NK-92 treated with Interleukin-12 subunit alpha and Interleukin-12 subunit beta, amount 100 ng/mL, for 24 hours (cell line): Measurements from ENCODE around the gene ACSM2A.
"Not testable (repeated sequence)": the region's sequence is repeated elsewhere in the genome, so short reads cannot be mapped to it uniquely, and the experiment has no call there.

Source experiments
- DNase-seq: peaks from one replicate; lab custom pipeline; 2025; lab: John Stamatoyannopoulos, UW

Gene ACSM2A, protein sequence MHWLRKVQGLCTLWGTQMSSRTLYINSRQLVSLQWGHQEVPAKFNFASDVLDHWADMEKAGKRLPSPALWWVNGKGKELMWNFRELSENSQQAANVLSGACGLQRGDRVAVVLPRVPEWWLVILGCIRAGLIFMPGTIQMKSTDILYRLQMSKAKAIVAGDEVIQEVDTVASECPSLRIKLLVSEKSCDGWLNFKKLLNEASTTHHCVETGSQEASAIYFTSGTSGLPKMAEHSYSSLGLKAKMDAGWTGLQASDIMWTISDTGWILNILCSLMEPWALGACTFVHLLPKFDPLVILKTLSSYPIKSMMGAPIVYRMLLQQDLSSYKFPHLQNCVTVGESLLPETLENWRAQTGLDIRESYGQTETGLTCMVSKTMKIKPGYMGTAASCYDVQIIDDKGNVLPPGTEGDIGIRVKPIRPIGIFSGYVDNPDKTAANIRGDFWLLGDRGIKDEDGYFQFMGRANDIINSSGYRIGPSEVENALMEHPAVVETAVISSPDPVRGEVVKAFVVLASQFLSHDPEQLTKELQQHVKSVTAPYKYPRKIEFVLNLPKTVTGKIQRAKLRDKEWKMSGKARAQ

DNA sequence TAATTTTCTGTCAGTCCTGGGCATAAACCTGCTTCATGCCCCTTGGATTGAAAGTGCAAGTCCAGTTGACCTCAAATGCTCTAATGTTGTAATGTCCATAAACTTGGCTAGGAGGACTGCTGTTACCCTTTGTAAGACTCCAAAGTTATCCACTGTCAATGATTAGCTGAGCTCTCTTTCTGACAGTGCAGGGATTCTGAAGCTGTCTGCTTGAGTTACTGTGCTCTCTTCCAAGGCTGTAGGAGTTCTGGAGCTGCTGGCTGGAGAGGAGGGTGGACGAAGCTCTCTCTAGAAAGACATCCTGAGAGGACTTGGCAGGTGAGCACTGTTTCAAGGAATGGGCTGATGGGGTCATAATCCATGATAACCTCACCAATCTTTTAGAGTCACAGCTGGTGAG, at the start of gene ACSM2A:
ACSM2A (plus strand) TSS at position 158 of the 400 bp plus-strand sequence. CDS start 8,594 bp downstream, outside the sequence.
- not testable (repeated sequence) for DNase-seq

DNA sequence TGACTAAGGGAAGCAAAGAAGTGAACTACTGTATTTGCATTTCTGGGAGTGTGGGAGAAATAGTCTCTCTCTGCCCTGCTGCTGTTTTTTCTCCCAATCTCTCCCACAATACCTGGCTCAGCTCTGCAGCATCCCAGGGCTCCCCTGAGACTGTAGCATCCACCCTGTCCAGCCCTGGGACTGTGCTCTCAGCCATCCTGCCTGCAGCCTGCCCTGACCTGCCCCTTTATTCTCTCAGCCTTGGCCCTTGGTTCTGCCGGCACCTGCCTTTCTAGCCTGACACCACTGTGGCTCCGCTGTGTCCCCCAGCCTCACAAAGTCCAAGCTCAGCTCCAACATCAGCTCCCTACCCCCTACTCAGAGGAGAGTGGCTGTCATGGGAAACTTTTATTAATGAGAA, 48.7 kb upstream of the ACSM2A start:
- no peak for DNase-seq

DNA sequence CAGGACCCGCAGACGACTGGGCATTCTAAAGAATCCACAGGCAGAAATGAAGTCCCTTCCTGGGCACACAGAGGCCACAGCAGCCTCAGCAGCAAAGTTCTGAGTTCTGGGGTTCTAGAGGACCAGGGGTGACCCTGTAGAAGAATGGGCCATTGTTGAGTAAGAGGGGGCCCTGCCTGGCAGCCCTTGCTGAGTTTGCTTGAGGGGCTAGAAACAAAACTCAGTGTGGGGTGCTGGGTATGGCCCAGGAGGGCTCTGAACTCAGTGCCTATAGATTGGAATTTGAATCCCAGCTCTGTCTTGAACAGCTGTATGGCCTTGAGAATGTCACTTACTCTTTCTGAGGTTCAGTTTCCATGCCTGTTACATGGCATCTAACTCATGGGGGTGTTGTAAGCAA, 46.7 kb upstream of the ACSM2A start, which contains the start of gene PDILT:
PDILT (minus strand) TSS at position 101 of the 400 bp plus-strand sequence. CDS start 5,437 bp downstream, outside the sequence.
- no peak for DNase-seq

DNA sequence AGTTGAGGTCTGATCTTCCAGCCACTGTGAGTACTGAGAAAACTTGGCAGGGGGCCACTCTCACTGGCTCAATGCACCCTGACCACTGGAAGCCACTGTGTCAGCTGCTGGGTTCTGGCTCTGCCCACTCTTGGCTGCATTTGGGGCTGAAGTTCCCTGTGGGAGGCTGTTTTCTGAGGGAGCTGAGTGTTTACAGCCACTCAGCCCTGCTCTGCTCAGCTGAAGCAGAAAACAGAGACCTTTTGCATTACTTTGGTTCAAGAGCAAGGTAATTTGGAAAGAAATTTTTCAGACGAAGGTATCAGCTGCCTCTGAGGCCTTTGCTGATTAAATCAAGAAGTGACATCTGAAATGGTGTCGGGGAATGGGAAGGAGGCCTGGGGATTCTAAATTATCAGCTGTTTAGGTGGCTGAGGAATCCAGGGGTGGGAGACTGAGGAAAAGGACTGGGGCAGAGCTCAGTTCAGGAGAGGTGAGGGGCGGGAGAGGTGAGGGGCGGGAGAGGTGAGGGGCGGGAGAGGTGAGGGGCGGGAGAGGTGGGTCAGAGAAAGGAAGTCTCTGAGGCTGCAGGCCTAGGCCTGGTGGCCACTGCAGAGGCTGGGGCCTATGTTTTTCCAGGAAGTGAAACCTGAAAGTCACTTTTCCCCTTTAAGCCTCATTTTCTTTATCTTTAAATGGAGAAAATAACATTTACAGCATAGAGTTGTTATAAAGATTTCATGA, 41.8 kb upstream of the ACSM2A start, which contains the start of gene ACSM5:
ACSM5 (plus strand) TSS at position 137 of the 723 bp plus-strand sequence. CDS start 1,951 bp downstream, outside the sequence.
- DNase-seq, result no peak

DNA sequence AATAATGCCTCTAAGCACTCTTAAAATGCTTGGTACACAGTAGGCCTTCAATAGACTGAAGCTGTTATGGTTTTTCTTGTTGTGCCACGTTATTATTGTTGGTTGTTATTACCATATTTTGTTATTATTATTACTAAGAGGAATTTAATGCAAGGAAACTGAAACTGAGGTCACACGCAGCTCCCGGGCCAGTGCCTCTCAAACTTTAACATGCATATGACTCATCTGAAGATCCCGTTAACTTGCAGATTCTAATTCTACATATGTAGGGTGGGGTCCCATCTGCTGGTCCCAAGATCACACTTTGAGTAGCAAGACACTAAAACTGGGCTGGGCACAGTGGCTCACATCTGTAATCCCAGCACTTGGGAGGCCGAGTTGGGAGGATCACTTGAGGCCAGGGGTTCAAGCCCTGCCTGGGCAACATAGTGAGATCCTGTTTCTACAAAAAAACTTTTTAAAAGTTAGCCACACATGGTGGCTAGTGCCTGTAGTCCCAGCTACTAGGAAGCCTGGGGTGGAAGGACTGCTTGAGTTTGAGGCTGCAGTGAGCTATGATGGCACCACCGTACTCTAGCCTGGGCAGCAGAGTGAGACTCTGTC, 41.1 kb upstream of the ACSM2A start:
- no peak for DNase-seq

DNA sequence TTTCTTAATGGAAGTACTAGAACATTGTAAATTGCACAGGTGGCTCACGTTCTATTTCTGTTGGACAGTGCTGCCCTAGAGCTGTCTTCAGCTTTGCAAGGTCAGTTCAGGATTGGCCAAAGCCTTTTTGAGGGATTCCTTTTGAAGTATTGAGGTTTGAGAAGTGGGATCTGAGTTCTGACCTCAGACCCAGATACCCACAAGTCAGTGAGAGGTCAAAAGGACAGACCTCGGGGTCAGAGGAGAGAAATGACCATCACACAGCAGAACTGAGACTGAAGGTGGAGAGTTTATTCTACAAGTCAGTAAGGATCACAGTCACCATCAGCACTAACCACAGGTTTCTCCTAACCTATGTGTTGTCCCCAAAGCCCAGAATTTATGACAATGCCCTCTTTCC, 40.3 kb upstream of the ACSM2A start:
- DNase-seq, result no peak

DNA sequence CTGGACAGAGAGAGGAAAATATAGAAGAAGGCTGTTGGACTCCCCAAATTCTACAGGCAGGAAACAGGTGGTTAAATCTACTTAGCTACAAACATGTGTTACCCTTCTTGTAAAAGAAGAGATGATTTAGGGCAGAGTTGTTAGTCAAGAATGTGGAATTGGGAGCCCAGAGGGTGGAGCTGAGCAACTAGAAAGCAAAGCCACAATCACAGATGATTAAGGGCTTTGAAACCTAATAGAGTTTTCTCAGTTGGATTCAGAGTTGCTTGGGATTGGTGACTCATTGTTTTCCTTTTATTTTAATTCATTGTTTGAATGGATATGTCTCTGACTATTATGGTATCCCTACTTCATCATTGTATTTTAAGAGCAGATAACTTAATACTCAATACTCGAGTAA, 35.8 kb upstream of the ACSM2A start:
- DNase-seq, result no peak

DNA sequence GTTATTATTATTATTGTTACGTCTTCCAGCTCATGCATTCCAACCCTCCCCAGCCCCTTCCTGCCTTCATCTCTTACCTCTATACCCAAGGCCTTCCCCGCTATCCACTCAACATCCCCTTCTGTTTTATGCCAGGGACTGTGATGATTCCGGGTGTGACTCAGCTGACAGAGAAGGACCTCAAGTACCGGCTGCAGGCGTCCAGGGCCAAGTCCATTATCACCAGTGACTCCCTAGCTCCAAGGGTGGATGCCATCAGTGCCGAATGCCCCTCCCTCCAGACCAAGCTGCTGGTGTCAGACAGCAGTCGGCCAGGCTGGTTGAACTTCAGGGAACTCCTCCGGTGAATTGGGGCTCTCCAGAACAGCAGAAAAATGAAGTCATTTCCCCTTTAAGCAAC, 32.2 kb upstream of the ACSM2A start:
- not testable (repeated sequence) for DNase-seq

DNA sequence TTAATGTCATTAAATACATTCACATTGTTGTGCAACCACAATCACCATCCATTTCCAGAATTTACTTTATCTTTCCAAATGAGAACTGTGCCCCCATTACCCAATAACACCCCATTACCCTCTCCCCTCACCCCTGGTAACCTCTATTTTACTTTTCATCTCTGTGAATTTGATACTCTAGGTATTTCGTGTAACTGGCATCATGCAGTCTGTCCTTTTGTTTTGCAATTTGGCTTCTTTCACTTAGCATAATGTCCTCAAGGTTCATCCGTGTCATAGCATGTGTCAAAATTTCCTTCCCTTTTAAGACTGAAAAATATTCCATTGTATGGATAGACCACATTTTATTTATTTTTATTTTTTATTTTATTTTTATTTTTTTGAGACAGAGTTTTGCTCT, 29.6 kb upstream of the ACSM2A start:
- not testable (repeated sequence) for DNase-seq

DNA sequence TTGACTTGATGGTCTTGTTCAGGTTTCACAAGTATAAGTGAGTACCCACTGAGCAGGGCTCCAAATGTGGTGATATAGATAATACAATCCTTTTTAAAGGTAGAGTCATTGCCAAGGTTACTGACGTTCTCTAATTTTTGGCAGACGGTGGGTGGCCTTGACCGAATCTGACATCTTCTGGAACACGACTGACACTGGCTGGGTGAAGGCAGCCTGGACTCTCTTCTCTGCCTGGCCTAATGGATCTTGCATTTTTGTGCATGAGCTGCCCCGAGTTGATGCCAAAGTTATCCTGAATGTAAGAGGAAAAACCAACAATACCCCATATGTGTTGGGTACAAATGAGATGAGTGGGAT, 27.6 kb upstream of the ACSM2A start:
- DNase-seq, result not testable (repeated sequence)

DNA sequence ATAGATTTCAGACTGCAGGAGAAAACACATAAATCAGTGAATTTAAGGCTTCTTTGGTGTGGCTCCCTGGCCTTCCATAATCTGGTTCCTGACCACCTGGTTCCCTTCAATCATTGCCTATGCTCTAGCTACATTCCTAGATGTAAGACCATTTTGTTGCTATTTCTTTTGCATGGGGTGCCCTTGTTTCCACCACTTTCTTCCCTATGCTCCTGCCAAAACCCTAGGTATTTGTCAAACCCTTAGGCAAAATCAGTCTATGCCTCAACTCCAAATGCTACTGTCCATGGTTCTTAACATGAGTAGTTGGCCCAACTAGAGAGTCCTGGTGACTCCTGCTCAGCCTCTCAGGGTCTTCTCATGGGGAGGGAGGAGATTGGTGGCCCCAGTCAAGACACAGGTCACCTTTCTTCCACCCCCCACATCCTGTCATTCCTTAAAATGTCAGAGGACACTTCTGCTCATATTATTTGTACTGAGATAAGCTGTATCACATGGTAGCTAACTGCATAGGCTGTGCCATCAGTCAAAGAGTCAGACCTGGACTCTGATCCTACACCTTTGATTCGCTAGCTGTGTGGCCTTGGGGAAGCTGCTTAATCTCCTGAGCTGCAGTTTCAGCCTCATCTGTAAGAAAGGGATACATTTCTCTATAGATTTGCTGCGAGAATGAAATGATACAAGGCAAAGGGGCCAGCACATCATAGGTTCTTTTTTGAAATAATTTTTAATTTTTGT, 27.0 kb upstream of the ACSM2A start:
- no peak for DNase-seq

DNA sequence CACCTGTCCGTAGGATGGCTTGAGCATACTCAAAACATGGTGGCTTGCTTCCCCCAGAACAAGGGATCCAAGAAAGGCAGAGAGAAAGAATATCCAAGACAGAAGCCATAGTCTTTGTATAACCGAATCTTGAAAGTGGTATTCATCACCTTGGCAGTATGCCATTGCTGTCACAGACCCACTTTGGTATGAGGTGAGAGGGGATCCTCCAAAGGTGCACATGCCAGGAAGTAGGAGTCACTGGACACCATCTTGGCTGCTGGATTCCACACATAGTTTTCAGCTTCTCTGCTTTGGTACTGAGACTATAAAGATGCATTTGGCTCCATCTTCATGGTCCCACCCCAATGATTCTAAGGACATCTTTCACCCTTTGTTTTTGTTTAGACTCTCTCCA, 23.9 kb upstream of the ACSM2A start:
- not testable (repeated sequence) for DNase-seq

DNA sequence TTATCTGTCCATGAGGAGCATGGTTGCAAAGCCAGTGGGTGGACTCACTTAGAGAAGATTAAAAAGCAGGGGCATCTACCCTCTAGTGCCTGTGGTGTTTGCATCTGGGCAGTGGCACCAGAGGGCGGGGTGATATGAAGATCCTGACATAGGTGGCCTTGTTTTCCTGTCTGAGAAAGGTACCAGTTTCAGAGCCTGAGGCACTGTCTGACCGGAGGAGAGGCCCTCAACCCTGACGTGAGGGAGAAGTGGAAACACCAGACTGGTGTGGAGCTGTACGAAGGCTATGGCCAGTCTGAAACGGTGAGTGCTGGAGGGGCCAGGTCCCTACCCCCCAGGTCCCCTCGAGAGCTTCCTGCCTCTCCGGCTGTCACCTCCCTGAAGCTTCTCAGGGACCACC, 21.8 kb upstream of the ACSM2A start:
- DNase-seq, result not testable (repeated sequence)

DNA sequence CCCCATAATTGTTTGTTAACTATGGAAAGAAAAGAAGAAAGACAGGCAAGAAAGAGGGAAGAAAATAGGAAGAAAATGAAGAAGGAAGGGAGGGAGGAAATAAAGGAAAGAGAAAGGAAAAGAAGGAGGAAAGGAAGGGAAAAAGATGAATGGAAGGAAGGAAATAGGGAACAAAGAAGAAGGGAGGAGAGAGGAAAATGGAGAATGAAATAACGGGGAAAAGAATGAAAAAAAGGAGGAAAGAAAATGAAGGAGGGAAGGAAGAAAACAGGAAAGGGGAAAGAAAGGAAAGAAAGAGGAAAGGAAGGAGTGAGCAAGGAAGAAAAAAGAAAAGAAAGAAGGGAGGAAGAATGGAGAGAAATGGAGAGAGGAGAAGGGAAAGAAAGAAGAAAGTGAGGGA, 20.8 kb upstream of the ACSM2A start:
- DNase-seq, result not testable (repeated sequence)

DNA sequence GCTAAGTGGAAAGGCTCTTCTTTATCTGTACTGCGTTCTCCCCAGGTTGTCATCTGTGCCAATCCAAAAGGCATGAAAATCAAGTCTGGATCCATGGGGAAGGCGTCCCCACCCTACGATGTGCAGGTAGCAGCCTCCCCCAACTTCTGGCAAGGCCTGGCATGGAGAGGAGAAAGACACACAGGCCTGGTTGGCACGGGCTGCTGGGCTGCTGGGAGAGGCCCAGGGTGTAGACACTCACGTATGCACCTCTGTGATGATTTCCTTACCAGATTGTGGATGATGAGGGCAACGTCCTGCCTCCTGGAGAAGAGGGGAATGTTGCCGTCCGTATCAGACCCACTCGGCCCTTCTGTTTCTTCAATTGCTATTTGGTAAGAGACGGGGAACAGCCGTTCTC, 20.4 kb upstream of the ACSM2A start:
- DNase-seq, result no peak

DNA sequence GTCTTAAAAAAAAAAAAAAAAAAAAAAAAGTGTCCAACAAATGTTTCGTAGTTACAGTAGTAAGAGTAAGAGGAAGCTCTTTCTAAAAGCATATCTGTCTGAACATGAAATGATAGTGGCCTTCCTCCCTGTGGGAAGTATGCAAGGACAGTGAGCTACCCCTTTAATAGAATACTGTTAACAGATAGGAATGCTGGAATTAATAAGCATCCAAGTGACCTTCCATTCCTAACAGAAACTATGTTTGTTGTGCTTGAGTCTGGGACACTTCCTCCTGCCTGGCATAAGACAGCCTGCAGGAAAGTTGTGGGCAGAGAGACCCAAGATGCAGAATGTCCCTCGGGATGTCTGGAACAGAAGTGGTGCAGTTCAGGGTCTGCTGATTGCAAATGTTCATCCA, 12.4 kb upstream of the ACSM2A start:
- not testable (repeated sequence) for DNase-seq

DNA sequence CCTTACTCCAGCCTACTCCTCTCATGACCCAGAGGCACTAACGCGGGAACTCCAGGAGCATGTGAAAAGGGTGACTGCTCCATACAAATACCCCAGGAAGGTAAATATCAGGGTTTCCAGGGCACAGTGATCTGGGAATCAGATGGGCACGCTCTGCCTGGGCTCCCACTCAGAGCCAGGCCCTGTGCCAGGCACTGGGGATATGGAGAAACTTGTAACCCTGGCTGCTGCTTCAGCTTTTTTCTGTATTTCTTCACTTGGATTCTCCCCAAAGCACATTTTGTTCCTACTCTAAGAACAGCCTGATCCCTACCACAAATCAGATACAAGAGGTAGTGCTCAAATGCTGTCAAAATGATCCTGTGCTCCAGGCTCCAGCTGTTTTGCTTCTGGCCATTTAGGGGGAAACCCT, 11.5 kb upstream of the ACSM2A start:
- DNase-seq, result not testable (repeated sequence)

DNA sequence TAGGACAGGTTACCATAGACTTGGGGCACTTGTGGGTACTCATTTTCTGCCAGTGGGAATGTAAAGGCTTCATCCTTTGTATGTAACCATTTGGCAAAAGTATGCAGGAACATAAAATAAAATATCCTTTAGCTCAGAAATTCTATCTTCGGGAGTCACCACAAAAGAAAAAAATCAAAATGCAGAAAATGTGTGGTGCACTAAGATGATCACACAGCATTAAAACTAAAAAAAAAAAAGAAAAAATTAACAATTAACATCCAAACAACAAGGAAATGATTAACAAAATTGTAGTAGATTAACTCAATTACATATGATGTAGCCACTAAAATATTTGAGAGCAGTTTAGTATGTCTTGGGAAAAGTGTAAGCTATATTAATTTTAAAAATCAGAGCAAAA, 10.6 kb upstream of the ACSM2A start:
- DNase-seq, result not testable (repeated sequence)

DNA sequence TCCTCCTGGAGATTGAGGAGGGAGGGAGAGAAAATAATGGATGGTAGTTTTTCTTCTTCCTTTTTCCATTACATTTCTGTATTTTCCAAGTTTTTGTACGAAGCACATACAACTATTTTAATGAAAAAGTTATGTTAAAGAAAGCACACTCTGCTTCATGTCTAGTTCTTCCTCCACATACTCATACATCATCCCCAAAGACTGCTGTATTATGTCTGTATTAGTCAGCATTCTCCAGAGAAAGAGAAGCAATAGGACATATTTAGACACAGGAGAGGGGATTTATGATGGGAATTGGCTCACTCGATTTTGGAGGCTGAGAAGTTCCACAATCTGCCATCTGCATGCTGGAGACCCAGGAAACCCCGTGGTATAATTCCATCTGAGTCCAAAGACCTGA, 10.1 kb upstream of the ACSM2A start:
- DNase-seq, result no peak

DNA sequence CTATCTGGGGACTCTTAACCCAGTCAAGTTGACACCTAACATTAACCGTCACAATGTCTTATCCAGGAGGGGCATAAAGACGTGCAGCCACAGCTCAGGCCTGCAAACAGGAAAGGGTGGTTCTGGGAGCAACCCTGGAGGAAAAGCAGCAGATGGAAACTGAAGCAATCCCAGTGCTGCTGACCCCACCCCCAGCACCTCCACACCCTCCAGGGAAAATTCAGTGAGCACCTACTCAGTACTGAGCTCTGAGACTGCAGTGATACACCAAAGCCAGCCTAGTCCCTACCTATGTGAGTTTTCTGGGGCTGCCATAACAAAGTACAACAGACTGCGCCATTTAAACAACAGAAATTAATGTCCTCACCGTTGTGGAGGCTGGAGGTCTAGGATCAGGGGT, 9.5 kb upstream of the ACSM2A start:
- DNase-seq, result not testable (repeated sequence)

DNA sequence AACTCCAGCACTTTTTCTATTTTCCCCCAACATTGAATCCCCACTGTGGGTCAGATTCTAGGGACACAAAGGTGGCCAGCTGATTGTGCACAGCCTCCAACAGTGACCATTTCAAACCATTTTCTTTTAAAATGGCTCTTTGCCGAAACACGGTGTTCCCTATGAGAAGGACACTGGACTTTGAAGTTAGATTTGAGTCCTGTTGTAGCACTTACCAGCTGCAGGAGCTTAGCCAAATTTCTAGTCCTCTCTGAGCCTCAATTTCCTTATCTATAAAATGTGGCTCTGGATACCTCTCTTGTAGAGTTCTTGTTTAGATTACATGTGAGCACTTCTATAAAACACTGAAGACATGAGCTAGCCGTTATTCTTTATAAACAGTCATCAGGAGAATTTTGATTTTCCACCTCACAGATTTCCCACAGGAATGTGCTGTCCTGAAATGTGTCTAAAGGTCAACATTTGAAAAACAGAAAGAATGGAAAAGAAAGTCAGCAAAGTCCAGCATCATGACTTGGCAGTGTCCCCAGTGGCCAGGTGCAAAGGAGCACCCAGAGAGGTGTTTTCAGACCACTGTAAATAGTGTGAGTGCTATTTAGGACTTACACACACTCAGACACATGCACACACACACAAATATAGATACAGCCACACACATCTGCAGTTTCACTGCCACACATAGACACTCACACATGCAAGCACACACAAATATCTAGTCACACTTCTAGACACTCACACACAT, 4.5 kb upstream of the ACSM2A start:
- DNase-seq, result not testable (repeated sequence)
